Left cardiac atrium (tissue), 4 donors: ENCODE results near the gene PRPF39. TPM values are rescaled to one million over a fixed set of nuclear protein-coding genes. Genes with fewer than 3 reads are reported as not detected.

Source experiments
- ATAC-seq, 2 donors: fragments of 200-7000 bp; cut with Tn5 transposase; one replicate each; pipeline ENCODE4 v1.9.1; 2020; ENCODE audit warnings: mild to moderate bottlenecking in 2 of 2, moderate library complexity in 2 of 2
- DNase-seq: peaks from one replicate; pipeline ENCODE4 v3.0.0-alpha.2; 2020
- intact Hi-C, 2 donors: fragments of 100-400 bp; cut with DNase I; formaldehyde crosslinking; loops; one replicate each; pipeline versions ENCODE4 v1.14.1 to v1.15.1; 2022 to 2023
- long read RNA-seq: library from polyadenylated mRNA; unstranded; transcript quantifications from one replicate; pipeline ENCODE4 v2.0.0, GENCODE V29; 2021
- total RNA-seq, 2 donors: library from RNA; stranded (reverse); fragmentation: NEBNext Ultra II Directional; extraction: Animal tissue kit (Norgen Biotek cat#: 25700); gene quantifications; one replicate each; pipeline ENCODE4 v1.2.1, GENCODE V29; 2021
- donor health status: DM: no; HTN: yes; CAD: no.
- donor health status: DM: no; HTN: yes; CAD: no; lungs with severe emphysema.
- donor health status: DM: yes; HTN: yes; CAD: no.
- donor health status: Dilated cardiomyopathy.

The PRPF39 gene, protein sequence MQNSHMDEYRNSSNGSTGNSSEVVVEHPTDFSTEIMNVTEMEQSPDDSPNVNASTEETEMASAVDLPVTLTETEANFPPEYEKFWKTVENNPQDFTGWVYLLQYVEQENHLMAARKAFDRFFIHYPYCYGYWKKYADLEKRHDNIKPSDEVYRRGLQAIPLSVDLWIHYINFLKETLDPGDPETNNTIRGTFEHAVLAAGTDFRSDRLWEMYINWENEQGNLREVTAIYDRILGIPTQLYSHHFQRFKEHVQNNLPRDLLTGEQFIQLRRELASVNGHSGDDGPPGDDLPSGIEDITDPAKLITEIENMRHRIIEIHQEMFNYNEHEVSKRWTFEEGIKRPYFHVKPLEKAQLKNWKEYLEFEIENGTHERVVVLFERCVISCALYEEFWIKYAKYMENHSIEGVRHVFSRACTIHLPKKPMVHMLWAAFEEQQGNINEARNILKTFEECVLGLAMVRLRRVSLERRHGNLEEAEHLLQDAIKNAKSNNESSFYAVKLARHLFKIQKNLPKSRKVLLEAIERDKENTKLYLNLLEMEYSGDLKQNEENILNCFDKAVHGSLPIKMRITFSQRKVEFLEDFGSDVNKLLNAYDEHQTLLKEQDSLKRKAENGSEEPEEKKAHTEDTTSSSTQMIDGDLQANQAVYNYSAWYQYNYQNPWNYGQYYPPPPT
- total RNA-seq, result 10 to 100 TPM; 12.8 to 19.5 TPM
- long read RNA-seq, transcript PRPF39-201 (14 exons, 2,868 nt), result major isoform, 11 of 23 reads
- long read RNA-seq, partial matches to known transcripts, result 4 of 23 reads
- long read RNA-seq, other reads (novel, unspliced or antisense), result 5 of 23 reads

DNA sequence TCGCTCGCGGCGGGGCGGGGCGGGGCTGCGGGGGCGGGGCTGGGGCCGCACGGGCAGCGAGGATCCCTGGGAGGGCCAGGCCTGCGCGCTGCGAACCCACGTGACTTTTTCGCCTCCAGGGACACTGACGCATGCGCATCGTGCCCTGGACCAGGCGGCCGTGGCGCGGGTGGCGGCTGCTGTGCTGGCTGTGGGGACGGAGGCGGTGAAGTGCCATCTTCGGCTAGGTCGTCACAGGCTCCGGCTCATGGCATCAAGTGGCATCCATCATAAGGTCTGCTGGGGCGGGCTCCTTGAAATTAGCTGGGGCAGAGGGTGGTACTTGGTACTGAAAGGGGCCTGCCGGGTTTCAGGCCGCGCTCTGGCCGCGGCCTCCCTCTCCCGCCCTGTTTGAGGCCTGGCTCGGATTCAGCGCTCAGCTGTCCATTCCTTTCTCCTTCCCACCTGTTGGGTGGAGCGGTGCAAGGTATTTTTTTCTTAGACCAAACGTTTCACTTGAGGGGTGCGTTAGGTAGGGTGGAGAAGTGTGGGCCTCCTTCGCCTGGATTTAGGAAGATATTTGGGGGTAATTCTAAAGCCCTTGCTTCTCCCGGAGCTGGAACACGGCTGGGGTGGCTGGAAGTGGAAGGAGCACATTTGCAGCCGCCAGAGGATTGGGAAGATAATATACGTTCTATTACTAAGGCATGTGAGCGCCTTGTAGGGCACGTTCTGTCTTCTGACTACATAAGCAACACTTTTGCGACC lies at the start of gene PRPF39:
Gene PRPF39 (plus strand): TSS at position 141 of the 747 bp plus-strand sequence. CDS start 11,124 bp downstream, outside the sequence.
- intact Hi-C loops, result loop anchor here in 1 of 2 donors (2.0 to 10.0 kb wide), 2 partner anchors 51 to 119 kb away; partner anchors contain the start of genes FANCM, FKBP3, KLHL28 and TOGARAM1
- DNase-seq (peak; percentile 96), ATAC-seq (peak; percentile 99)

DNA sequence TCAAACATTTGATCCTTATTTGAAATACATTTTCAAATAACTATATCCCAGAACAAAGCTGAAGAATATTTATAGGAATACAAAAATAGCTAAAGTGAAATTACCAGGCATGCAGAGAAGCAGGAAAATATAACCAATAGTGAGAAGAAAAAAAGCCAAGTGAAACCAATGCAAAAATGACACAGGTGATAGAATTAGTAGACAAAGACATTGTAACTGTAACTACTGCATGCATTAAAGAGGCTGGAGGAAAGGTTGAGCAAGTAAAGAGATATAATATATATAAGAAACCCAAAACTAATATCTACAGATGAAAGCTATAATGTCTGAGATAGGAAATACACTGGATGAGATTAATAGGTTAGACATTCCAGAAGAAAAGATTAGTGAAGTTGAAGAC lies 49.2 kb upstream of the PRPF39 start:
- ATAC-seq, result no peak
- DNase-seq, result no peak
- intact Hi-C loops, result no loop called here

GRCh38 chr14:45038256-45038655 lies 45.7 kb upstream of the PRPF39 start:
- no peak for ATAC-seq
- no peak for DNase-seq
- intact Hi-C loops, result no loop called here

DNA sequence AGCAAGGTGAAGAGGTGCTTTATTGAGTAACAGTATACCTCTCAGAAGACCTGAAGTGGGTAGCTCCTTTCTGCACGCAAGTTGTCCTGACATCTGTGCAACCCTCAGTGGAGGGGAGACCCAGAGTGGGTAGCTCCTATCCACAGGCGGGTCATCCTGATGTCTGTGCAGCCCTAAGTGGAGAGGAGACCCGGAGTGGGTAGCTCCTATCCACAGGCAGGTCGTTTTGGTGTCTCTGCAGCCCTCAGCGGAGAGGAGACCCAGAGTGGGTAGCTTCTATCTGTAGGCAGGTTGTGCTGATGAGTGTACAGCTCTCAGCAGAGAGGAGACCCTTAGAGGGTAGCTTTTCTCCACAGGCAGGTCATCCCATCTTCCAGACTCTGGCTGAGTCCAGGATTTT lies 45.1 kb upstream of the PRPF39 start:
- no peak for DNase-seq
- no peak for ATAC-seq
- intact Hi-C loops, result no loop called here

DNA sequence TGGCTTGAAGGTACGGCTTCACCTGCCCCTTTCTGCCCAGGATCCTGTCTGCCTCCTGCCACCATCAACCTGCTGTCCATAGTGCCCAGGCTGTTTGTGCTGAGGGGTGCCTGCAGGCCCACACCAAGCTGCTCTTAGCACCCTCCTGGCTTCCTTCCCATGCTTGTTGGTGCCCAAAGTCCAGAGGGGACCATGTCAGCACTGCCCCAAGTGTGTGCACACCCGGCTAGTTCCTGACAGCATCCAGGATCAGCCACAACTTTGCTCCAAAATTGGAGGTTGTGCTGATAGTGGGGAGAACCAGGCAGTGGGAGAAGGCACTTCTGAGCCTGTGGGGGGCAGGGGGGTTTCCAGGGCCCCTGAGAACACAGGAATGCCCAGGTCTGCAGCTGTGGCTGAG lies 44.5 kb upstream of the PRPF39 start:
- intact Hi-C loops, result no loop called here
- ATAC-seq (no peak), DNase-seq (no peak)

- intact Hi-C loops, result no loop called here
- ATAC-seq, result no peak
- no peak for DNase-seq
Measured at GRCh38 chr14:45041641-45042040, 42.3 kb upstream of the PRPF39 start.

DNA sequence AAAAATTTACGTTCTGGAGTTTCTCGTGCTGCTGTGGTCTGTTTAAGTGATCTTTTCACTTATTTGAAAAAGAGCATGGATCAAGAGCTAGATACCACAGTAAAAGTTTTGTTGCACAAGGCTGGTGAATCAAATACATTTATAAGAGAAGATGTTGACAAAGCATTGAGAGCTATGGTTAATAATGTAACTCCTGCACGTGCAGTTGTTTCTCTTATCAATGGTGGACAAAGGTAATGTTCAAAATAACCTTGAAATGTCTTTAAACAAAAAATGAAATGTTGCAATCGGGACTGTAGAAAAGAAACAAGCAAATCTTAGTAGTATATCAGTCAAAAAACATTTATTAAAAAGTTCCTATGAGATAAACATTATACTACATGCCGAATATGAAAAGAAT lies 39.3 kb upstream of the PRPF39 start:
- ATAC-seq, result no peak
- intact Hi-C loops, result no loop called here
- DNase-seq, result no peak

DNA sequence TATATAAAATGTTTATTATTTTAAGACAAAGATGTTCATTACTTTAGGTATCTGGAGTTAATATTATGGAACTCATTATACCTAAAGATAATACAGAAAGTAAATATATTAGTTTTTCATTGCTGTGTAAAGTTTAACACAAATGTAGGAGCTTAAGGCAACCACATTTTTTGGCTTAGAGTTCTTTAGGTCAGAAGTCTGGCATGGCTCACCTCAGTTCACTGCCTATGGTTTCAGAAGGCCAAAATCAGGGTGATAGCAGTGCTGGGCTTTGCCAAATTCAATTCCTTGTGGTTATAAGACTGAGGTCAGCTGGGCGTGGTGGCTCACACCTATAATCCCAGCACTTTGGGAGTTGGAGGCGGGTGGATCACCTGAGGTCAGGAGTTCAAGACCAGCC lies 35.5 kb upstream of the PRPF39 start:
- intact Hi-C loops, result no loop called here
- DNase-seq (no peak), ATAC-seq (no peak)

- ATAC-seq (no peak), DNase-seq (no peak)
- intact Hi-C loops, result no loop called here
Measured at GRCh38 chr14:45051180-45051579, 32.7 kb upstream of the PRPF39 start.

DNA sequence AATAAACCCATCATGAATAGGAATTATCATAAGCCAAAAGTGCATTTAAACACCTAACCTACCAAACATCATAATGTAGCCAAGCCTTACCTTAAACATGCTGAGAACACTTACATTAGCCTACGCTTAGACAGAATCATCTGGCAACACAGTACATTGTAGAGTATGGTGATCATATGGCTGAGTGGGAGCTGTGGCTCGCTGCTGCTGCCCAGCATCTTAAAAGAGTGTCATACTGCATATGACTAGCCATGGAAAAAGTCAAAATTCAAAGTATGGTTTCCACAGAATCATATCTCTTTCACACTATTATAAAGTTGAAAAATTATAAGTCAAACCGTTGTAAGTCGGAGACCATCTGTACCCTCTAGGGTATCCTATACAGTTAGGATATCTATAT lies 32.0 kb upstream of the PRPF39 start:
- intact Hi-C loops, result no loop called here
- no peak for ATAC-seq

GRCh38 chr14:45057349-45057748 lies 26.6 kb upstream of the PRPF39 start:
- intact Hi-C loops, result no loop called here
- ATAC-seq, result no peak
- no peak for DNase-seq

More for the DNA sequence above, 32.0 kb upstream of the PRPF39 start:
- DNase-seq, result no peak

GRCh38 chr14:45057881-45058364 lies 26.0 kb upstream of the PRPF39 start:
- intact Hi-C loops, result no loop called here
- no peak for ATAC-seq
- no peak for DNase-seq

DNA sequence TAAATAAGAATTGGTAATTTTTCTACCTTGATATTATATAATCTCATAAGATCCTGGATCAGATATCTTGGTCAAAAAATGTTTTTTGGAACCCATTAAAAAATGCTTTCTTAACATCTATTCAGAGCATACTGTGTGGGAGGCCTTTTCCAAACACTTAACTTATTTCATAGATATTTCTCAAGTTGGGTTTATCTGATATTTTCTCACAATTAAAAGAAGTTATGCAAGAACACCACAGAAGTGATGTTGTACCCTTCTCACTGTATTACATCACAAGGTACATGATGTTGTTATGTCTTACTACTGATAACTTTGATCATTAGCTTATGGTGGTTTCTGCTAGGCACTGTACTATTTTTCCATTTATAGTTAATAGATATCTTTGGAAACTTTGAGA lies 23.4 kb upstream of the PRPF39 start:
- DNase-seq (no peak), ATAC-seq (no peak)
- intact Hi-C loops, result no loop called here

- ATAC-seq, result peak; percentile 67 to 86
- DNase-seq, result no peak
- intact Hi-C loops, result no loop called here
Measured at GRCh38 chr14:45065540-45065939, 18.4 kb upstream of the PRPF39 start.

DNA sequence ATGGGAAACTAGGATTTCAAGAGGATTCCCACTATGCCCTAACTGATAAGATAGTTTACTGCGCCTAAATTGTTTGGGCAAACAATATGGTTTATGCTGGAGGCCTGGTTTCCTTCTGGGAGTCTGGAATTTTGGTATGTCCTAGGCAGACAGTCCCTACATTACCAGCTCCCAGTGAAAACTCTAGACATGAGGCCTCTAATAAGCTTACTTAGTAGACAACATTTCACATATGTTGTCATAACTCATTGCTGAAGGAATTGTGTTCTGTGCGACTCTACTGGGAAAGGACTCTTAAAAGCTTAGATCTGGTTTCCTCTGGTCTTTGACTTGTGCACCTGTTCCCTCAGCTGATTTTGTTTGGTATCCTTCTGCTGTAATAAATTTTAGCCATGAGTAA lies 18.0 kb upstream of the PRPF39 start:
- intact Hi-C loops, result no loop called here
- no peak for DNase-seq
- ATAC-seq, result peak in 1 of 2 donors; percentile 53

DNA sequence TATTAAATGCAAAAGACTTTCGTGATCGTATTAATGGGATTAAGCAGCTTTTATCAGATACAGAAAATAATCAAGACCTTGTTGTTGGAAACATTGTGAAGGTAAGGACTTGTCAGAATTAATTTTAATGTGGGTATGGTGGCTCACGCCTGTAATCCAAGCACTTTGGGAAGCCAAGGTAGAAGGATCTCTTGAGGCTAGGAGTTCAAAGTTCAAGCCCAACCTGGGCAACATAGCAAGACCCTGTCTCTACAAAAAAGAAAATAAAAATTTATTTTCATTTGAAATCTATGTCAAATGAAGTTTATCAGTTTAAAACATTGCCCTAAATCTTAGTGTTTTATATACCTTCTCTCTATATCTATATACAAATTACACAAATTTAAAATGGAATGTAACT lies 17.2 kb upstream of the PRPF39 start:
- ATAC-seq (no peak), DNase-seq (no peak)
- intact Hi-C loops, result no loop called here

- no peak for ATAC-seq
- no peak for DNase-seq
- intact Hi-C loops, result no loop called here
Measured at GRCh38 chr14:45068396-45068795, 15.5 kb upstream of the PRPF39 start.

DNA sequence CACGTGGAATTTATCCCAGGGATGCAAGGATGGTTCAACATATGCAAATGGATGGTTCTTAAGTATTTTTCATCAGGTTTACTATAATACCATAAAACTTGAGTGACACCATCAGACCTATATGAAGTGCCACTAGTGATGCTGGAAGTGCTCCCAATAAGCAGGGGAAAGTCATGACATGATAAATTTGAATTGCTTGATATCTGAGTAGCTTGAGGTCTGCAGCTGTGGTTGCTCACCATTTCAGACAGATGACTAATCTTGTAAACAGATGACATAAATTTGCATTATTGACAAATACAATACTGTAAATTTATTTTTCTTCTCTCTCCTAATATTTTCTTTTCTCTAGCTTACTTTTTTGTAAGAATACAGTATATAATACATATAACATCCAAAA lies 13.7 kb upstream of the PRPF39 start:
- no peak for ATAC-seq
- intact Hi-C loops, result no loop called here

GRCh38 chr14:45072126-45072525 lies 11.8 kb upstream of the PRPF39 start:
- intact Hi-C loops, result no loop called here

More for the DNA sequence above, 13.7 kb upstream of the PRPF39 start:
- no peak for DNase-seq

More at GRCh38 chr14:45072126-45072525, 11.8 kb upstream of the PRPF39 start:
- DNase-seq (no peak), ATAC-seq (no peak)
